GM21737 (cell line): ENCODE measurements around the gene PRSS37.
"Not testable (repeated sequence)": the region's sequence is repeated elsewhere in the genome, so short reads cannot be mapped to it uniquely, and the experiment has no call there.

Source experiments
- ATAC-seq: cut with Tn5 transposase; IDR thresholded peaks from one replicate; pipeline ENCODE4 v1.9.1; 2021; ENCODE audit warnings: mild to moderate bottlenecking, moderate library complexity; ENCODE audit not compliant: unreplicated experiment

Gene PRSS37, protein sequence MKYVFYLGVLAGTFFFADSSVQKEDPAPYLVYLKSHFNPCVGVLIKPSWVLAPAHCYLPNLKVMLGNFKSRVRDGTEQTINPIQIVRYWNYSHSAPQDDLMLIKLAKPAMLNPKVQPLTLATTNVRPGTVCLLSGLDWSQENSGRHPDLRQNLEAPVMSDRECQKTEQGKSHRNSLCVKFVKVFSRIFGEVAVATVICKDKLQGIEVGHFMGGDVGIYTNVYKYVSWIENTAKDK

GRCh38 chr7:141841385-141841784, at the start of gene PRSS37:
Gene PRSS37 (minus strand): TSS chr7:141841485. CDS start chr7:141841049, 436 bp downstream.
- no peak for ATAC-seq

GRCh38 chr7:141889321-141889720, 48.0 kb upstream of the PRSS37 start:
- no peak for ATAC-seq

GRCh38 chr7:141884539-141885225, 43.4 kb upstream of the PRSS37 start:
- no peak for ATAC-seq

GRCh38 chr7:141880960-141881359, 39.7 kb upstream of the PRSS37 start:
- no peak for ATAC-seq

DNA sequence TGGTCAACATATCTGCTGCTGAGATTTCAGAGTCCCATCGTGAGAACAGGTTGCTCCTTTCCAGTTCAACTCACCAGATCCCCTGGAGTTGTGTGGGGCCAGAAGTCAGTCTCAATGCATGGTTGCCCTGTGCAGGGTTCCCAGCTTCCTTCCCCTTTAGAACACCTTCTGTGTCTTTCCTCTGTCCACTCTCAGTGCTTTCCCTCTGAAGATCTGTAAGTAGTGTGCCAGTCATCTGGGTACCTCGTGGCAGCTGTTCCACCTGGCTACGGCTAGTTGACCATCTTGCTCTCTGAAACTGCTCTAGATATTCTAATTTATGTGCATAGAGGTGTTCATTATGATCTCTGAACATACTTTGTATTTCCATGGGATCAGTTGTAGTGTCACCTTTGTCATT, 36.1 kb upstream of the PRSS37 start:
- no peak for ATAC-seq

DNA sequence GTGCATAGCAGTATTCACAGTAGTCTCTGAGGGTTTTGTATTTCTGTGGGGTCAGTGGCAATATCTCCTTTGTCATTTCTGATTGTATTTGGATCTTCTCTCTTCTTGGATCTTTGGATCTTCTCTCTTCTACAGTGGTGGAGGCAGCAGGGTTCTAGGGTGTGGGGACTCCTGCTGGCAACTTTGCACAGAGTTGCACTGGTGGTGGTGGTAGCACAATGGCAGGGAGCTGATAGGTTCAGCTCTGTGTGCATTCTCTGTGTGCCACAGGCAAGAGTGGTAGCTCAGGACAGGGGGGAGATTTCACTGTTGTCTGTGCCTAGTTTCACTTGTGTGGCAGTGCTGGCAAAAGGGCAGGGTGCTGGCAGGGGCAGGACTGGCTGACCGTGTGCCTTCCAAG, 35.1 kb upstream of the PRSS37 start:
- no peak for ATAC-seq

DNA sequence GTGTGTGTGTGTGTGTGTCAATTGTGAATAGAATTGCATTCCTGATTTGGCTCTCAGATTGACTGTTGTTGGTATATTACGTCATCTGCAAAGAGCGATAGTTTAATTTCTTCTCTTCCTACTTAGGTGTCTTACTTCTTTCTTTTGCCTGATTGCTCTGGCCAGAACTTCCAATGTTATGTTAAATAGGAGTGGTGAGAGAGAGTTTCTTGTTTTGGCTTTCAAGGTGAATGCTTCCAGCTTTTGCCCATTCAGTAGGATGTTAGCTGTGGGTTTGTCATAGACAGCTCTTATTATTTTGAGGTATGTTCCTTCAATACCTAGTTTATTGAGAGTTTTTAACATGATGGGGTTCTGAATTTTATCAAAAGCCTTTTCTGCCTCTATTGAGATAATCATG, 34.2 kb upstream of the PRSS37 start:
- ATAC-seq, result no peak

DNA sequence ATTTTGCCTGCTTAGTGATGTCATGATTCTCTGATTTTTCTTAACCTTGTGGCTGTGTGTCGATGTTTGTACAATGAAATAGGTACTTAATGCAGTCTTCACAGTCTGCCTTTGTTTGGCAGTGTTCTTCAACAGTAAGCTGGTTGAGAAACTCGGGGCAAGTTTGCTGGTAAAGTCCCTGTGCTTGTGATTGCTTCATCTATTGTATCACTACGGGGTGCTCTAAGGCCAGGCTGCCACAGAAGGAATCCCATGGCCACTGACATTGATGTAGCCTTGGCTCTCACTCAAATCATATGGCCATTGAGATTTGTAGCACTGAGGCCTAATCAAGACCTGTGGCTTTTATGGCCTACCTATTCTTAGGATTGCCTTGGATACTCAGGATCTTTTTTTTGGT, 33.5 kb upstream of the PRSS37 start:
- ATAC-seq, result no peak

DNA sequence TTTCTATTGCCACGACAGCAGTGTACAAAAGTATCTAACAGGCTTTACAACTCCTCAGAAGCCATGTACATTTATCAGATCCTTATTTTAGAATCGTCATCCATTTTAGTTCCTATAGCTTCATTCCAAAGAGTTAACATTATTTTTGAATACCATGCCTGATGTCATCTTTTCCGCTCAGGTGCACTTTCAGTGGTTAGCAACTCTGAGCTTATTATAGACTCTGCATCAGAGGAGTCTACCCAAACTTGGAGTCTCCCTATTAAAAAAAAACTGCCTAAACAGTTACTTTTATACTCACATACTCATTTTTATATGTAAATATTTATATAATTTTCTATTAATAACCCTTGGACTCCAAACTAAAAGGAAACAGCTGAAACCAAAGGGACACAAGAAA, 31.6 kb upstream of the PRSS37 start:
- ATAC-seq, result no peak

DNA sequence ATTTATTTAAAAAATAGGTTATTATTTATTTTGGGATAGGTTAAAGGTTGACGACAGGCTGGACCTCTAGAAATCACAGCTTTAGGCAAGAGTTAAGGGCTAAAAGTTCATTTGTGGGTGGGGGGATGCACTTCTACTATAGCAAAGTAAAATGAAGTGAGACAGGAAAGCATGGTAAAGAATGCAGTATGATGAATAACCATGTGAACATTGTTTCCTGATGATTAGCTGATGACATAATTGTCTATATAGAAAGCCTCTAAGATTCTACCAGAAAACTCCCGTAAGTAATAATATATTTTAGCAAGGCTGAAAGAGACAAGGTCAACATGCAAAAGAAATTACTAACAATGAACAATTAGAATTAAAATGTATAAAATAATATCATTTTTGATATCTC, 25.7 kb upstream of the PRSS37 start:
- no peak for ATAC-seq

DNA sequence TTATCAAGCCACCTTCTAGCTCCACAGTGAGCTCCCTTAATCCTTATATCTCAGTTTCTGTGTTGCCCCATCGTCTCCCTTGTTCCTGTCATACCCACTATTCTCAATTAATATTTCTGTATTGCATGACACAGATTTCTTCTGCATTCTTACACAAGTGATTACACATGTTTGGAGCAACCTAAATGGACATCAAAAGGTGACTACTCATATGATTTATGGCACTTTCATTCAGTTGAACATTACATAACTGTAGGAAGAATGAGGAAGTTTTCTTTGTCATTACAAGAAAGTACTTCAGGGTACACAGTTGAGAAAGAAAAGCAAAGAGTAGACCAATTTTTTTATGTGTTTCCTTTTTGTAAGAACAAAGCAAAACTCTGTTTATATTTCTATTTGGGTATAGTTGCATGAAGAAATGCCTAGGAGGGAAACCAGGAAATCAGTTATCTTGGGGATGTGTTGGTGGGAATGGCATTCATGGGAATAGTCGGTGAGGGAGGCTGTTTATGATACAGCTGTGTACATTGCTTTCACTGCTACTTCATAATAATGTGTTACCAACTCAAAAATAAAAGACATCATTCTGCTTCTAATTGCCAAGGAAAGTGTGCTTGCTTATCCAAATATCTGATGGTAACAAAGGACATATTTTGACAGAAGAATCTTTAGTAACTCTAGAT, 23.6 kb upstream of the PRSS37 start:
- no peak for ATAC-seq

DNA sequence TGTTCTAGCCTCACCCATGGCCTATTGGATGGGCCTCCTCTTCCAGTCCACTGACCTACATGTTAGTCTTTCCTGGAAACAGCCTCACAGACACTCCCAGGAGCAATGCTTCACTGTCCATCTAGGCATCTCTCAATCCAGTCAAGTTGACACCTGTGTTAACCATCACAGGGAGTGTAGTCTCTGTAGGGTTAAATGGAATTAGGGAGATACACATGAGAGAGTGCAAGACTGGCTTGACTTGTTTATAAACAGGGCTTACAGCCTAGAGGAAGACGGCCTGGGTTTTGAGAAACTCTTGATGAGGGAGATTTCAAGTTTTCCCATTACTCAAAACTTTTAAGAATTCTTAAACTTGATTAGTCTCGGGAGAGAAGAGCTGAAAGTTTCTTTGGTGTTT, 18.9 kb upstream of the PRSS37 start:
- ATAC-seq, result no peak

- no peak for ATAC-seq
These were observed 6.7 kb upstream of the PRSS37 start for GRCh38 chr7:141847996-141848395.

DNA sequence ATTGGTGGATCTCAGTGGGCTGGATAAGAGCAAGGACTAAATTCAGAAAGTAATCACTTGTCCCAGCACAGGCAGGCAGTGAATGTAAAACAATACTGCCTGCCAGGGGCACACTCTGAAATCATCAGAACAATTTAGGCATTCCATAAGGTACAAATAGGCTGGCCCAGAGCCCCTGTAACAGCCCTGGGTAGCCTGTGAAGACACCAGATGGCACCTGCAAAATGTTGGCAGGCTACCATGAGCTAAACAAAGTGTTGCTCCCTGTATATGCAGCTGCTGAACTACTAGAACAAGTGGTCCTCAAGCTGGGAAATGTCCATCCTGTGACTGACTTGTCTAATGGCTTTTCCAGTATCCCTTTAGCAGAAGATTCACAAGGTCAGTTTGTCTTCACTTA, 3.0 kb upstream of the PRSS37 start:
- ATAC-seq, result no peak

DNA sequence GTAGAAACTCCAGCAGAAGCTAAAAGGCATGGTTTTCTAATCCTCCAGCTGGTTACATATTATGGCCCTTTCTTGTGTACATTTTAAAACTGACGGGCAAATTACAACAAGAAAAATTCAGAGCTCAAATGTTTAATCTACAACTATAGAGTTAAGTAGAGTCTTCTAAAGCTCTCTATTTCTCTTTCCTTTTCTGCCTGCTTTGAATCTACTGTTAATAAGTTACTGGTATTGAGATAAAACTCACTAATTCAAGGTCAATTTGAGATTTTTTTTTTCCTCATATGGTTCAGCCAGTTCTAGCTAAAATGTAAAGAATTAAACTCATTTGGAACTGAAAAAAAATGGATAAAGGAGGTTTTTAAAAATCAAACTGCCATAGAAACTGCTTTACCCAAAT, 1.6 kb upstream of the PRSS37 start:
- no peak for ATAC-seq

DNA sequence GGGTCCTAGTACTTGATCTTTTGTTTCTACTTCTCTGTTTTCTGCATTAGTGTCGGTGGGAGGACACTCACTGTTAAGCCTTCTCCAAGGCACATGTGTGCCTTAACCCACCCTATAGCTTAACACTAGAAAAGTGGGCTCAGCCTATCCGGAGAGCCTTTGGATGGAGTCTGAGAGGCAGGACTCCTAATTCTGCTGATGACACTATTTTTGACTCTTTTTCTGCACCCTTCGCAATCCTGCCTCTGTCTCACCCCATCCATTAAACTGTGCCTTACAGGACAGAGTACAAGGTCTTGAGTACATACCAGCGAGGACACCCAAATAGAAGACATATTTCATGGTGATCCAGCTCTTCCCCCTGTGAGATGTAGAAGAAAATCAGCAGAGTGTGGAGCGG, 577 bp downstream of the PRSS37 start:
- ATAC-seq, result no peak

- no peak for ATAC-seq
These were observed 2.0 kb downstream of the PRSS37 start for GRCh38 chr7:141839256-141839655.

GRCh38 chr7:141838581-141838980, 2.7 kb downstream of the PRSS37 start:
- ATAC-seq, result no peak

DNA sequence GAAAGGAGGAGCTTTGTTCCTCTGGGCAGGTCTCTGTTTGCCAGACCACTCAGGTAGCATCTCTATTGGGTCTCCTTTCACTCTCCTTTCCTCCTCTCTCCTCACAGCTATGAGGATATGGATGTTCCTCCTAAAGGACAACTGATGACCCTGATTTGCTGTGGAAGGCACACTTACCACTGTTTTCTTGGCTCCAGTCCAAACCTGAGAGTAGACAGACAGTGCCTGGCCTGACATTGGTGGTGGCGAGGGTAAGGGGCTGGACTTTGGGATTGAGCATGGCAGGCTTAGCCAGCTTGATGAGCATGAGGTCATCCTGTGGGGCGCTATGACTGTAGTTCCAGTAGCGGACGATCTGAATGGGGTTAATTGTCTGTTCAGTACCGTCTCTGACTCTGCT, 3.6 kb downstream of the PRSS37 start:
- no peak for ATAC-seq

DNA sequence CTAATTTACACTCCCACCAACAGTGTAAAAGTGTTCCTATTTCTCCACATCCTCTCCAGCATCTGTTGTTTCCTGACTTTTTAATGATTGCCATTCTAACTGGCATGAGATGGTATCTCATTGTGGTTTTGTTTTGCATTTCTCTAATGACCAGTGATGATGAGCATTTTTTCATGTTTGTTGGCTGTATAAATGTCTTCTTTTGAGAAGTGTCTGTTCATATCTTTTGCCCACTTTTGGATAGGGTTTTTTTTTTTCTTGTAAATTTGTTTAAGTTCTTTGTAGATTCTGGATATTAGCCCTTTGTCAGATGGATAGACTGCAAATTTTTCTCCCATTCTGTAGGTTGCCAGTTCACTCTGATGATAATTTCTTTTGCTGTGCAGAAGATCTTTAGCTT, 18.9 kb downstream of the PRSS37 start:
- ATAC-seq, result not testable (repeated sequence)

DNA sequence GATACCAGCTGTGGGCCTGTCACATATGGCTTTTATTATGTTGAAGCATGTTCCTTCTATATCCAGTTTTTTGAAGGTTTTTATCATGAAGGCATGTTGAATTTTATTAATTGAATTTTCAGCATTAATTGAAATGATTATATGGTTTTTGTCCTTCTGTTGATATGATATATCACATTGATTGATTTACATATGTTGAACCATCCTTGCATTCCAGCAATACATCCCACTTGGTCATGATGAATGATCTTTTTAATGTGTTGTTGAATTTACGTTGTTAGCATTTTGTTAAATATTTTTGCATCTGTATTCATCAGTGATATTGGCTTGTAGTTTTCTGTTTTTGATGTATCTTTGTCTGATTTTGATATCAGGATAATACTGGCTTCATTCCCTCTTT, 21.2 kb downstream of the PRSS37 start:
- no peak for ATAC-seq

DNA sequence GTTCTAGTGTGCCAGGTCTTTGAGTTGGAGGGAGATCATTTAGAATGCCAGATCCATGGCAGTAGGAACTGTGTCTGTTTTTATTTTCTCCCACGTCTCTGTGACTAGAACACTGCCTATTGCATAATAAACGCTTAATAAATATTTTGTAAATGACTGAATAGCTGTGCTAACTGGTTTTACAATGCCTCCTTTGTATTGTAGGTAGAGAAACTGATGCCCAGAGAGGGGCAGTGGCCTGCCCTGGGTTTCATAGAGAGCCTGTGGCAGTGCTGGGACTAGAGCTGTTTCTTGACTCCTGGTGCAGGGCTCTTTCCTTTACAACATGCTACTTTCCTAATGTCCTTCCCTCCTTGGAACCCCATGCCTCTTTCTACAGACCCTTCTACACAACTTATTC, 48.8 kb downstream of the PRSS37 start:
- no peak for ATAC-seq
